Stimulated activated naive B cell treated with anti-CD40 and anti-IgM and Interleukin-4, amounts not matched to agents 10 μg/mL and 1 μg/mL and 100 μg/mL, for 72 hours (primary cell): ENCODE data around the gene FCMR.
A peak's percentile ranks its signal among the peaks of the same experiment; 100 is the strongest.

Experiments used
- ATAC-seq, 2 donors: fragments of 150-1000 bp; cut with Tn5 transposase; replicated peaks; 2 replicates each; pipeline ENCODE4 v1.10.0; 2021; ENCODE audit warnings: moderate library complexity in 1 of 2
- DNase-seq: peaks from one replicate; pipeline ENCODE4 v3.0.0; 2021
- H3K27ac Mint-ChIP-seq: one replicate; pipeline ENCODE4 v1.8.0; 2022; ENCODE audit warnings: mild to moderate bottlenecking, mixed read lengths
- H3K27me3 Mint-ChIP-seq, 2 donors: one replicate each; pipeline ENCODE4 v1.8.0; 2022; ENCODE audit warnings: mixed read lengths in 2 of 2
- H3K36me3 Mint-ChIP-seq, 2 donors: one replicate each; pipeline ENCODE4 v1.8.0; 2022; ENCODE audit warnings: mixed read lengths in 2 of 2, mild to moderate bottlenecking in 1 of 2
- H3K4me1 Mint-ChIP-seq, 2 donors: one replicate each; pipeline ENCODE4 v1.8.0; 2022; ENCODE audit warnings: mixed read lengths in 2 of 2, mild to moderate bottlenecking in 1 of 2
- H3K4me3 Mint-ChIP-seq, 2 donors: one replicate each; pipeline ENCODE4 v1.8.0; 2022; ENCODE audit warnings: mild to moderate bottlenecking in 2 of 2, mixed read lengths in 2 of 2, moderate library complexity in 1 of 2
- H3K9me3 Mint-ChIP-seq, 2 donors: one replicate each; pipeline ENCODE4 v1.8.0; 2022; ENCODE audit warnings: mixed read lengths in 2 of 2, mild to moderate bottlenecking in 1 of 2

Gene FCMR

GRCh38 chr1:206893380-206893779 is 28.4 kb downstream of the FCMR start:
- no peak for DNase-seq
- no peaks in the 10 kb centered on the region for H3K9me3 Mint-ChIP-seq
- no peak overlapping the region for H3K27ac Mint-ChIP-seq
- H3K36me3 Mint-ChIP-seq = peaks cover 0 to 5% of the 10 kb centered on the region in 2 donors
- ATAC-seq = no peak
- peaks cover 36 to 76% of the 10 kb centered on the region in 2 donors for H3K4me1 Mint-ChIP-seq
- no peaks in the 10 kb centered on the region for H3K27me3 Mint-ChIP-seq
- H3K4me3 Mint-ChIP-seq = no peak overlapping the region

GRCh38 chr1:206892351-206892984 is 29.3 kb downstream of the FCMR start:
- ATAC-seq (no peak), DNase-seq (no peak)
- H3K36me3 Mint-ChIP-seq = peaks cover 0 to 5% of the 10 kb centered on the region in 2 donors
- no peak overlapping the region for H3K27ac Mint-ChIP-seq
- H3K4me1 Mint-ChIP-seq = peaks cover 34 to 67% of the 10 kb centered on the region in 2 donors
- H3K27me3 Mint-ChIP-seq = no peaks in the 10 kb centered on the region
- no peak overlapping the region for H3K4me3 Mint-ChIP-seq
- H3K9me3 Mint-ChIP-seq = no peaks in the 10 kb centered on the region

- Mint-ChIP-seq H3K36me3 (peaks cover 0 to 5% of the 10 kb centered on the region in 2 donors), H3K4me3 (no peak overlapping the region), H3K9me3 (no peaks in the 10 kb centered on the region), H3K4me1 (peaks cover 29 to 58% of the 10 kb centered on the region in 2 donors), H3K27ac (no peak overlapping the region), H3K27me3 (no peaks in the 10 kb centered on the region)
- ATAC-seq (no peak), DNase-seq (no peak)
These were observed 30.3 kb downstream of the FCMR start for GRCh38 chr1:206891412-206891811.

GRCh38 chr1:206890125-206891060 is 31.3 kb downstream of the FCMR start:
- ATAC-seq (peak; percentile 36), DNase-seq (no peak)
- Mint-ChIP-seq H3K27ac (peak overlapping the region; percentile 34), H3K4me3 (no peak overlapping the region), H3K9me3 (no peaks in the 10 kb centered on the region), H3K27me3 (no peaks in the 10 kb centered on the region), H3K4me1 (peaks cover 27 to 51% of the 10 kb centered on the region in 2 donors), H3K36me3 (peaks cover 3 to 5% of the 10 kb centered on the region in 2 donors)

GRCh38 chr1:206887701-206888100 is 34.0 kb downstream of the FCMR start:
- H3K4me1 Mint-ChIP-seq = peaks cover 17 to 30% of the 10 kb centered on the region in 2 donors
- H3K36me3 Mint-ChIP-seq = peaks cover 3 to 5% of the 10 kb centered on the region in 2 donors
- DNase-seq (no peak), ATAC-seq (no peak)
- H3K9me3 Mint-ChIP-seq = no peaks in the 10 kb centered on the region
- H3K4me3 Mint-ChIP-seq = no peak overlapping the region
- no peak overlapping the region for H3K27ac Mint-ChIP-seq
- H3K27me3 Mint-ChIP-seq = no peaks in the 10 kb centered on the region

GRCh38 chr1:206886831-206887230 is 34.9 kb downstream of the FCMR start:
- Mint-ChIP-seq H3K27ac (no peak overlapping the region), H3K4me1 (peaks cover 16 to 29% of the 10 kb centered on the region in 2 donors), H3K9me3 (no peaks in the 10 kb centered on the region), H3K27me3 (no peaks in the 10 kb centered on the region), H3K4me3 (no peak overlapping the region), H3K36me3 (peaks cover 3 to 5% of the 10 kb centered on the region in 2 donors)
- ATAC-seq (no peak), DNase-seq (no peak)

GRCh38 chr1:206885341-206886060 is 36.2 kb downstream of the FCMR start:
- DNase-seq = no peak
- ATAC-seq = no peak
- peaks cover 0 to 3% of the 10 kb centered on the region in 2 donors for H3K36me3 Mint-ChIP-seq
- no peaks in the 10 kb centered on the region for H3K9me3 Mint-ChIP-seq
- no peak overlapping the region for H3K4me3 Mint-ChIP-seq
- H3K27ac Mint-ChIP-seq = no peak overlapping the region
- peaks cover 6 to 15% of the 10 kb centered on the region in 2 donors for H3K4me1 Mint-ChIP-seq
- no peaks in the 10 kb centered on the region for H3K27me3 Mint-ChIP-seq

GRCh38 chr1:206883876-206884275 is 37.9 kb downstream of the FCMR start:
- DNase-seq = no peak
- Mint-ChIP-seq H3K9me3 (peaks cover 4 to 6% of the 10 kb centered on the region in 2 donors), H3K27me3 (no peaks in the 10 kb centered on the region), H3K4me3 (no peak overlapping the region), H3K36me3 (peaks cover 0 to 8% of the 10 kb centered on the region in 2 donors), H3K4me1 (peaks cover 0 to 2% of the 10 kb centered on the region in 2 donors), H3K27ac (no peak overlapping the region)
- ATAC-seq = no peak

GRCh38 chr1:206883160-206883559 is 38.6 kb downstream of the FCMR start:
- Mint-ChIP-seq H3K4me3 (no peak overlapping the region), H3K27me3 (no peaks in the 10 kb centered on the region), H3K9me3 (peaks cover 8 to 11% of the 10 kb centered on the region in 2 donors), H3K4me1 (no peaks in the 10 kb centered on the region), H3K36me3 (peaks cover 3 to 12% of the 10 kb centered on the region in 2 donors), H3K27ac (no peak overlapping the region)
- DNase-seq = no peak
- no peak for ATAC-seq

- H3K27ac Mint-ChIP-seq = no peak overlapping the region
- H3K9me3 Mint-ChIP-seq = peaks cover 9 to 12% of the 10 kb centered on the region in 2 donors
- H3K27me3 Mint-ChIP-seq = no peaks in the 10 kb centered on the region
- ATAC-seq (no peak), DNase-seq (no peak)
- peaks cover 3 to 13% of the 10 kb centered on the region in 2 donors for H3K36me3 Mint-ChIP-seq
- no peaks in the 10 kb centered on the region for H3K4me1 Mint-ChIP-seq
- no peak overlapping the region for H3K4me3 Mint-ChIP-seq
These were observed 39.2 kb downstream of the FCMR start for GRCh38 chr1:206882555-206882954.

GRCh38 chr1:206880314-206880713 is 41.4 kb downstream of the FCMR start:
- ATAC-seq = peak in 1 of 2 donors; percentile 29
- no peaks in the 10 kb centered on the region for H3K4me1 Mint-ChIP-seq
- H3K27me3 Mint-ChIP-seq = no peaks in the 10 kb centered on the region
- H3K27ac Mint-ChIP-seq = no peak overlapping the region
- peaks cover 15 to 20% of the 10 kb centered on the region in 2 donors for H3K9me3 Mint-ChIP-seq
- DNase-seq = no peak
- no peak overlapping the region for H3K4me3 Mint-ChIP-seq
- peaks cover 9 to 26% of the 10 kb centered on the region in 2 donors for H3K36me3 Mint-ChIP-seq

- ATAC-seq = no peak
- Mint-ChIP-seq H3K9me3 (peaks cover 17 to 20% of the 10 kb centered on the region in 2 donors), H3K36me3 (peaks cover 13 to 29% of the 10 kb centered on the region in 2 donors), H3K27ac (no peak overlapping the region), H3K4me3 (no peak overlapping the region), H3K27me3 (no peaks in the 10 kb centered on the region), H3K4me1 (no peaks in the 10 kb centered on the region)
- no peak for DNase-seq
These were observed 43.3 kb downstream of the FCMR start for GRCh38 chr1:206878456-206878855.

GRCh38 chr1:206875752-206876377 is 45.9 kb downstream of the FCMR start:
- ATAC-seq (no peak), DNase-seq (no peak)
- no peaks in the 10 kb centered on the region for H3K27me3 Mint-ChIP-seq
- peaks cover 17 to 20% of the 10 kb centered on the region in 2 donors for H3K9me3 Mint-ChIP-seq
- H3K4me1 Mint-ChIP-seq = no peaks in the 10 kb centered on the region
- H3K4me3 Mint-ChIP-seq = no peak overlapping the region
- no peak overlapping the region for H3K27ac Mint-ChIP-seq
- peaks cover 13 to 29% of the 10 kb centered on the region in 2 donors for H3K36me3 Mint-ChIP-seq
